Measurements from ENCODE around the gene KDM7A.

The KDM7A gene

GRCh38 chr7:140042386-140042670 is 134.5 kb downstream of the KDM7A start:
- H3K36me3 Mint-ChIP-seq (ENCODE audit: low read depth) = peaks cover 69% of the 10 kb centered on the region
- no peaks in the 10 kb centered on the region for H3K9me3 Mint-ChIP-seq
- H3K4me3 Mint-ChIP-seq = no peak overlapping the region
- H3K27ac Mint-ChIP-seq = no peak overlapping the region
- no peak for DNase-seq (ENCODE audit: low spot score)
- H3K27me3 Mint-ChIP-seq (ENCODE audit: low read depth) = no peaks in the 10 kb centered on the region
- H3K4me1 Mint-ChIP-seq (ENCODE audit: low read depth) = peaks cover 15% of the 10 kb centered on the region

GRCh38 chr7:140041659-140042385 is 135.0 kb downstream of the KDM7A start:
- Mint-ChIP-seq H3K4me1 (ENCODE audit: low read depth) (peaks cover 19% of the 10 kb centered on the region), H3K9me3 (no peaks in the 10 kb centered on the region), H3K4me3 (no peak overlapping the region), H3K27ac (no peak overlapping the region), H3K27me3 (ENCODE audit: low read depth) (no peaks in the 10 kb centered on the region), H3K36me3 (ENCODE audit: low read depth) (peaks cover 70% of the 10 kb centered on the region)
- DNase-seq (ENCODE audit: low spot score) = no peak

- peaks cover 30% of the 10 kb centered on the region for H3K4me1 Mint-ChIP-seq (ENCODE audit: low read depth)
- peaks cover 70% of the 10 kb centered on the region for H3K36me3 Mint-ChIP-seq (ENCODE audit: low read depth)
- no peaks in the 10 kb centered on the region for H3K27me3 Mint-ChIP-seq (ENCODE audit: low read depth)
- no peak overlapping the region for H3K4me3 Mint-ChIP-seq
- no peak for DNase-seq (ENCODE audit: low spot score)
- H3K9me3 Mint-ChIP-seq = no peaks in the 10 kb centered on the region
- no peak overlapping the region for H3K27ac Mint-ChIP-seq
Measured at GRCh38 chr7:140039896-140040295, 136.9 kb downstream of the KDM7A start.

GRCh38 chr7:140039066-140039465 is 137.7 kb downstream of the KDM7A start:
- Mint-ChIP-seq H3K9me3 (no peaks in the 10 kb centered on the region), H3K36me3 (ENCODE audit: low read depth) (peaks cover 67% of the 10 kb centered on the region), H3K27ac (no peak overlapping the region), H3K27me3 (ENCODE audit: low read depth) (no peaks in the 10 kb centered on the region), H3K4me3 (no peak overlapping the region), H3K4me1 (ENCODE audit: low read depth) (peaks cover 30% of the 10 kb centered on the region)
- DNase-seq (ENCODE audit: low spot score) = no peak

GRCh38 chr7:140036224-140036962 is 140.4 kb downstream of the KDM7A start:
- no peak overlapping the region for H3K4me3 Mint-ChIP-seq
- H3K4me1 Mint-ChIP-seq (ENCODE audit: low read depth) = peaks cover 35% of the 10 kb centered on the region
- no peaks in the 10 kb centered on the region for H3K27me3 Mint-ChIP-seq (ENCODE audit: low read depth)
- H3K9me3 Mint-ChIP-seq = no peaks in the 10 kb centered on the region
- peaks cover 72% of the 10 kb centered on the region for H3K36me3 Mint-ChIP-seq (ENCODE audit: low read depth)
- no peak for DNase-seq (ENCODE audit: low spot score)
- H3K27ac Mint-ChIP-seq = peak overlapping the region; percentile 36

GRCh38 chr7:140035400-140036223 is 141.2 kb downstream of the KDM7A start:
- H3K27ac Mint-ChIP-seq = no peak overlapping the region
- H3K36me3 Mint-ChIP-seq (ENCODE audit: low read depth) = peaks cover 69% of the 10 kb centered on the region
- no peak overlapping the region for H3K4me3 Mint-ChIP-seq
- H3K27me3 Mint-ChIP-seq (ENCODE audit: low read depth) = no peaks in the 10 kb centered on the region
- H3K4me1 Mint-ChIP-seq (ENCODE audit: low read depth) = peaks cover 35% of the 10 kb centered on the region
- no peaks in the 10 kb centered on the region for H3K9me3 Mint-ChIP-seq
- DNase-seq (ENCODE audit: low spot score) = no peak
